GM10266 (cell line): ENCODE measurements around the gene ARRDC5.

ENCODE experiments used
- DNase-seq: peaks from one replicate; pipeline ENCODE4 v3.0.0; 2012; ENCODE audit errors: extremely low spot score
- CTCF ChIP-seq: IDR thresholded peaks from 2 replicates; pipeline ENCODE4 v1.5.1; 2012; ENCODE audit warnings: mild to moderate bottlenecking, low read depth; ENCODE audit not compliant: control insufficient read depth, insufficient read depth; ENCODE audit errors: missing control alignments

ARRDC5 gene

DNA sequence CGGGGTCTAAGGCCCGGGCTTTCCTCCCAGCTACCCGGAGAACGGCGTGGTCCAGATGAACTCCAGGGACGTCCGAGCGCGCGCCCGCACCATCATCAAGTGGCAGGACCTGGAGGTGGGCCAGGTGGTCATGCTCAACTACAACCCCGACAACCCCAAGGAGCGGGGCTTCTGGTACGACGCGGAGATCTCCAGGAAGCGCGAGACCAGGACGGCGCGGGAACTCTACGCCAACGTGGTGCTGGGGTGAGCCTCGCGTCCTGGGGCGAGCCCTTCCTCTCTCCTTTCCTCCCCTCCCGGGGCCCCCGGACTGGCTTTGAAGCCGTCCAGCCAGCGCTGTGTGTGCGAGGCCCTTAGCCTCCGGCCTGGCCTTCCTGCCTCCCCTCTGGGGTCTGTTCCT is 30.0 kb upstream of the ARRDC5 start:
- no peak for DNase-seq
- TF ChIP-seq CTCF = no peak

GRCh38 chr19:4930664-4931063 is 28.0 kb upstream of the ARRDC5 start:
- no peak for TF ChIP-seq CTCF
- DNase-seq = no peak

DNA sequence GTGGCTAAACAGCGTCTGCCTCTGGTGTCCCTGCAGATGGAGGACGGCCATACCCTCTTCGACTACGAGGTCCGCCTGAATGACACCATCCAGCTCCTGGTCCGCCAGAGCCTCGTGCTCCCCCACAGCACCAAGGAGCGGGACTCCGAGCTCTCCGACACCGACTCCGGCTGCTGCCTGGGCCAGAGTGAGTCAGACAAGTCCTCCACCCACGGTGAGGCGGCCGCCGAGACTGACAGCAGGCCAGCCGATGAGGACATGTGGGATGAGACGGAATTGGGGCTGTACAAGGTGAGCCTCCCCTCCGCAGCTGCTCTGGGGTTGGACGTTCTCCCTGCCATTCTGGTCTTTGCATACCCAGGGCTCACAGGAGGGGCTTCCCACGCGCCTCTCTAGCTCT is 26.5 kb upstream of the ARRDC5 start:
- DNase-seq = no peak

GRCh38 chr19:4923276-4923747 is 20.6 kb upstream of the ARRDC5 start:
- no peak for DNase-seq
- TF ChIP-seq CTCF = no peak

More for the DNA sequence above, 26.5 kb upstream of the ARRDC5 start:
- no peak for TF ChIP-seq CTCF

DNA sequence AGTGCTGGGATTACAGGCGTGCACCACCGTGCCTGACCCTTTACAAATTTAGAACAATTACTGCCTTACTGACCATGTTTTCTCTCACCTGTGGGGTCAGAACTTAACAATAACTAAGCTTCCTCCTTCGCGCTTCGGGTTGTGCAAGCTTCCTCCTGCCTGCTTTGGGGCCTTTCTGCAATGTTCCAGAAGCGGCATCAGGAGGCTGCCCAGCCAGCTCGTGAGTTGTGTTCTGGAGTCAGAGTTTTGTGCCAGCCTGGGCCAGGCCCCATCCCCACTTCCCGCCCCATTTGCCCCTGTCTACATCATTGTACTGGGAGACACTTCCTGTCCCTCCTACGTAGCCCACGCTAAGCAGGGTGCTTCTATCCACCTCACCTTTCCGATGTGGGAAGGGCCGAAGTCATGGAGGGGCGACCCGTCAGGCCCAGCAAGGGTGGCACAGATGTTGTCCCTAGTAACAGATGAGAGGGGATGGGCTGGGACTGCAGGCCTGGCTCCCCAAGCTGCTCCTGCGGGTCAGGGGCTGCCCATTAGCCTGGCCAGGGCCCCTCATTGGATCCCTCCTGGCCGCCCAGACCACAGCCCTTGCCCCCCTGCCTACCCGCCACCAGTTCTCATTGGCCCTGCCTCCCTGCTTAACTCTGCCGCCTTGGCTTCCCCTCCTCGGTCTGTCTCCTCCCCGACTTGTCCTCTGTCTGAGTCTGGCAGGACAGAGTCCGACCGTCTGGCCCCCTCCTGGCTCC is 20.0 kb upstream of the ARRDC5 start:
- no peak for DNase-seq
- TF ChIP-seq CTCF = no peak

DNA sequence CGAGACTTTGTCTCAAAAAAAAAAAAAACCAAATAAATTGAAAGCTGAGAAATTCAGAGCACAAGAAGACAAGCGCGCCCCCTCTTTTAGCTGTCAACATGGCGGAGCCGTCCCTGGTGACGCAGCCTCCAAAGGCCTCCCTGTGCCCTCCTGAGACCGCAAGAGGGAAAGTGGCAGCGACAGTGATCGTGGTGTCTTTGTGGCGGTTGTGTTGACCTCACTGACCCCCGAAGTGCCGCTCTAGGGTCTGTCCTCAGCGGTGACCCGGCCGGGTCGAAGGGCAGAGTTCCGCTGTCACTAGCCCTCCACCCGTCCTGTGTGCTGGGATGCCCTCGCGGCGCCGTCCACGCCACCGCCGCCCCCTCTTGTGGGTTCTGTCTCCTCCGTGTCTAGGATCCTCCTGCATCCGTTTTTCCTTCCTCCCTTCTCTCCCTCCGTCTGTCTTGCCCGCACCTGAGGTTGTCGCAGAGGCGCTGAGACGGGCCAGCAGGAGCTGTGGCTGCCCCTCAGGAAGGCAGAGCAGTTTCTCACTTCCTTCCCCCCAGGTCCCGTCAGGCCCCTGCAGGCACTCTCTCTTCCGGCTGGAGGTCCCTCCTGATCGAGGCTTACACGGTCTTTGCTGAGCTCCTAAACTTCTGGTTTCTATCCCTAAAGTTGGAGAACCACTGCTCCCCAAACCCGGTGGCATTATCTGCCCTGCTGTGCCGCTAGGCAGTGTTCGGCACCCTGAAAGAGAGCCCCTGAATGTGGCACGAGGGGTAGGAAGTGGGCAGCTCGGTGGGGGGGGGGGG is 13.8 kb upstream of the ARRDC5 start:
- no peak for TF ChIP-seq CTCF
- DNase-seq = peak; percentile 64
